ENCODE data around the gene ICOSLG.
"Not testable (repeated sequence)": the region's sequence is repeated elsewhere in the genome, so short reads cannot be mapped to it uniquely, and the experiment has no call there.

ICOSLG gene

GRCh38 chr21:44240842-44241241, at the start of gene ICOSLG:
TSS of gene ICOSLG (minus strand) at chr21:44240943. CDS start at chr21:44240817, 126 bp downstream.
- not testable (repeated sequence) for DNase-seq (ENCODE audit: low spot score)

GRCh38 chr21:44289381-44290010, 48.8 kb upstream of the ICOSLG start:
- DNase-seq (ENCODE audit: low spot score) = no peak

GRCh38 chr21:44288251-44289110, 47.7 kb upstream of the ICOSLG start:
- DNase-seq (ENCODE audit: low spot score) = no peak

- DNase-seq (ENCODE audit: low spot score) = no peak
Observed at GRCh38 chr21:44286716-44287632, 46.2 kb upstream of the ICOSLG start.

GRCh38 chr21:44286086-44286715, 45.5 kb upstream of the ICOSLG start:
- DNase-seq (ENCODE audit: low spot score) = no peak

- no peak for DNase-seq (ENCODE audit: low spot score)
Observed at GRCh38 chr21:44285138-44285992, 44.6 kb upstream of the ICOSLG start, which contains the start of gene AIRE. TSS of gene AIRE (plus strand) at chr21:44285876. CDS start at chr21:44286007, 131 bp downstream.

GRCh38 chr21:44283948-44284347, 43.2 kb upstream of the ICOSLG start:
- no peak for DNase-seq (ENCODE audit: low spot score)

GRCh38 chr21:44283211-44283785, 42.6 kb upstream of the ICOSLG start:
- DNase-seq (ENCODE audit: low spot score) = not testable (repeated sequence)

GRCh38 chr21:44282370-44282769, 41.6 kb upstream of the ICOSLG start:
- DNase-seq (ENCODE audit: low spot score) = no peak

- DNase-seq (ENCODE audit: low spot score) = no peak
Observed at GRCh38 chr21:44281801-44282200, 41.1 kb upstream of the ICOSLG start.

- DNase-seq (ENCODE audit: low spot score) = no peak
Observed at GRCh38 chr21:44279354-44280260, 38.9 kb upstream of the ICOSLG start.

GRCh38 chr21:44275041-44275440, 34.3 kb upstream of the ICOSLG start:
- no peak for DNase-seq (ENCODE audit: low spot score)

GRCh38 chr21:44273046-44273445, 32.3 kb upstream of the ICOSLG start:
- no peak for DNase-seq (ENCODE audit: low spot score)

GRCh38 chr21:44272284-44272858, 31.6 kb upstream of the ICOSLG start:
- DNase-seq (ENCODE audit: low spot score) = no peak

- no peak for DNase-seq (ENCODE audit: low spot score)
Observed at GRCh38 chr21:44271558-44272283, 31.0 kb upstream of the ICOSLG start.

- DNase-seq (ENCODE audit: low spot score) = no peak
Observed at GRCh38 chr21:44269090-44269489, 28.3 kb upstream of the ICOSLG start.

GRCh38 chr21:44267655-44268142, 27.0 kb upstream of the ICOSLG start:
- DNase-seq (ENCODE audit: low spot score) = no peak

GRCh38 chr21:44265734-44266270, 25.1 kb upstream of the ICOSLG start:
- DNase-seq (ENCODE audit: low spot score) = no peak
